NCI-H2081 (cell line): ENCODE measurements around the gene CPEB1.

Experiments
- DNase-seq, 2 experiments: peaks; one replicate each; lab custom pipeline; 2025; lab: John Stamatoyannopoulos, UW

CPEB1 gene

DNA sequence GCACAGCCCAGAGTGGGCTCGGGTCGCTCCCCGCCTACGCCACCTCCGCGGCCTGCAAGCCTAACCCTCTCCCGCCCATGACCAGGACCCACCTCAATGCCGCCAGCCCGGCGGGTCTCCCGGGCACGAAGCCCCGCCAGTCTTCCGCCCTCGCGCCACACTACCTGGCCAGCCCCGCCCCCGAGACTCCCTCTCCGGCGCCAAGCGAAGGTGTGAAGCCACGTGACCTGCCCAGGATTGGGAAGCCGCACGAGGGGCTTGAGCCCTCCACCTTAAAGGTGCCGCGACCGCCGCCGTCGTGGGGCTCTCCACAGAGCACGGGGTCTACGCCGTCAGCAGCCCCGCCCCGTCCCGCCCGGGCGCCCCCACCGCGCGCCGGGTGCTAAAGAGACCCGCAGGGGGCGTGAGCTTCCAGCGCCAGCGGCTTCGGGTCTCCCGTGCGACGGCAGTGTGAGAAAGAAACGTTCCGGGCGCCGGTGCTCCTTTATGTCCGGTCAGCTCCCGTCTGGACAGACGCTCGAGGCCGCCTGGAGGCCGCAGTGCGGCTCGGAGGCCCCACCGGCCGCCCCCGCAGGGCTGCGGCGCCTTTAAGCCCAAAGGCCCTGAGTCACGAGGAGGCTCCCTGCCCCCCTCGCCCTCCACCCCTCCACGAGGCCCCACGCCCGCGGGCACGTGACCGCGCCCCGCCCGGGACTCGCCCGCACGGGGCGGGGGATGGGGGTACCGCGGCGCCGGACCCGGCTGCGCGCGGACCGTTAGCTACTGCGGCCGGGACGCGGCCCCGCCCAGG lies at the start of gene CPEB1:
Gene CPEB1, minus strand, starts transcription at position 319 of the 790 bp plus-strand sequence. CDS start 18,904 bp downstream, outside the sequence.
- DNase-seq, result peak in 1 of 2 experiments; percentile 14

DNA sequence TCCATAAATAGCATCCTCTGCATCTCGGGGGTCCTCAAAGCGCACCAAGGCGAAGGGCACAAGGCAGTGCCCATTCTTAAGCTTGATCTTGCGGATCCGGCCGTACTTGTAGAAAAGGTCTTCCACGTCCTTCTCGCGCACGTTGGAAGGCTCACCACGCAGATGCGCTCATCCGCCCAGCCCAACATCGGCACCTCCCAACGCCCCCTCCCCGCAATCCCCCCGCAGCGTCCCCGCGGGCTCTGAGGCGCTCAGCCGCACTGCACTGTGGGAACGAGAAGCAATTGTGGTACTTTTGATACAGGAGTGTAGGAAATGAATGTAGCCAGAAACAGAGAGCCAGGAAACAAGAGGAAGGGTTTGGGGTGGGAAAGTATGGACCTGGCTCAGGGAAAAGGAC lies 45.0 kb upstream of the CPEB1 start:
- no peak for DNase-seq

DNA sequence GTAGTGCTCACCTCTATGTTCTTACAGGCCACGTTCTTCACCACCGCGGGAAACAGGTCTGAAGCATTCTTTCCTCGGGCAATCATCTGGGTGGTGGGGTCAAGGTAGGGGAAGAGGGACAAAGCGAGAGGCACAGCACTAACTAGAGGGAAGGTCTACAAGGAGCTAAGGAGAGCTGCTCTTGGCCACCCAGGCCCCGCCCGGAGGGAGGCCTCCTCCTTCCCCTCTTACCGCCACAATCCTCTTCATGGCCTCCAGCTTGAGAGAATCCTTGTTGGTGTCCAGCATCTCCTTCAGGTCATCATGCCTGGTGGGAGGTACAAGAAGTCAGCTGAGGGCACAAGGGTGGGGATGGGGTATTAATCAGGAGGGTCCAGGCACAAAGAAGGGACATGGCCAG lies 42.0 kb upstream of the CPEB1 start:
- DNase-seq, result no peak

DNA sequence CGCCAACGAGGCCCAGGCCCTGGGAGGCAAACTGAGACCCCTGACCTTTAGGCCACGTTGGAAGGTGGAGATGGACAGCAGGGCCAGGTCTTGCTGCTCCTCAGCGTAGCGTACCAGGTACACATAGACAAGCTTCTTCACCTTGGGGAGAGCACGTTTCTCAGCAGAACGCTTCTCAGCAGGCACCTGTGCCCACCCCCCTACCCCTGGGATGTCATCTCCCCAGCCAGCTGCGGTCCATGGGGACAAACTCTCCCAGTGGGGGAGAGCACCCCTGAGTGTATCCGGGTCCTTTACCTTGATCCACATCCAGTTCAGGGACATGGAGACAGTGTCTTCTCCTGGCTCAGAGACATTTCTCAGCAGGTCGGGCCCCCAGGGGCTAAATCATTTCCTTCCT lies 41.5 kb upstream of the CPEB1 start:
- DNase-seq, result no peak

DNA sequence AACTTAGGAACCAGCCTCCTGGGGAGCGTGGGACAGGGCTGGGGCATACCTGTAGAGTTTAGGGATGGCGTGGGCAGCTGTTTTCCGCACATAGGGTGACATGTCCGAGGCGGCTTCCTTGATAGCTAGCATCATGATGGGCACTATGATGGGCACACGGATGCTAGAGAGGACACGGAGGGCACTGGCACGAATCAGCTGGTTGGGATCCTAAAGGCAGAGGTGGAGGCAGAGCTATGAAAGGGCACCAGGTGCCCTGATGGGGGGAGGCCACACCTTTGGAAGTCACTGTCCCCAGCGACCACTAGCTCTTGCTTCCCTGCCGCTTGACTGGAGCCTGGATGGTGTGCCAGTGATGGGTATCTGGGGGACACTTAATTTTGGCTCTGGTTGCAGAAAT lies 34.2 kb upstream of the CPEB1 start:
- peak in 1 of 2 experiments; percentile 10 for DNase-seq

DNA sequence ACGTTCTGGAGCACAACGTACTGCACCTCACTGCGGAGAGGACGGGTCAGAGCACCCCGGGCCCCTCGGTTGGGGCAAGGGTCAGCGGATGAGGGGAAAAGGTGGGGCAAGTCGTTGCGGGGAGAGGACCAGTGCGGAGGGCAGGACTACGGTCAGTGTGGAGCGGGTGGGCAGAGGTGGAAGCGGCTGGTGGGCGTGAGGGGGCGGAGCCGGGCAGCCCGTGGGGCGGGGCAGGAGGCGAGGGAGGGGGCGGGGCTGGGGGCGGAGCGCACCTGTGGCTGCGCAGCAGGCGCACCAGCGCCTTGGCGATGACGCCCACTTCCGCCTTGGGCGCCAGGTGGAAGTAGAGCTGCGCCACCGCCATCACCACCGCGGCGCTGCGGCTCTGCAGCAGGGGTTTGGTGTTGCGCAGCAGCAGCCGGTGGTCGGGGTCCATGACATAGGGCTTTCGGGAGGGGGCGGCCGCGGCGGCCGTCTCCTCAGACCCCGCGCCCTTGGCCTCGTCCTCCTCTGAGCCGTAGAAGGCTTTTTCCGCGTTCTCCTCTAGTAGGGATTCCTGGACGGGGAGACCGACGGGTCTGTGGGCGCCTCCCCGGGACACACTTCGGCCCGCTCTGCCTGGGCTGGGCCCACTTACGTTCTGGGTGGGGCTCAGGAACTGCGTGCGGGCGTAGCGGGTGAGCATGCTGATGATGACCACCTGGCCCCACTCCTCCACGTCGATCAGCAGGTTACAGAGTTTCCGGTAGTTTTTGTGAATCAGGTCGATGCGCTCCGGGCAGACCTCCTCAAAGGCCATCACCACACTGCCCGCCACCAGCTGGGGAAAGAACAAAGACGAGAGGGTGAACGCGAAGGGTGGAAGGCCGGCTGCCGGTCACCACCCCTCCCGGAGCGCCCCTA lies 33.3 kb upstream of the CPEB1 start:
- peak; percentile 83 to 84 for DNase-seq

DNA sequence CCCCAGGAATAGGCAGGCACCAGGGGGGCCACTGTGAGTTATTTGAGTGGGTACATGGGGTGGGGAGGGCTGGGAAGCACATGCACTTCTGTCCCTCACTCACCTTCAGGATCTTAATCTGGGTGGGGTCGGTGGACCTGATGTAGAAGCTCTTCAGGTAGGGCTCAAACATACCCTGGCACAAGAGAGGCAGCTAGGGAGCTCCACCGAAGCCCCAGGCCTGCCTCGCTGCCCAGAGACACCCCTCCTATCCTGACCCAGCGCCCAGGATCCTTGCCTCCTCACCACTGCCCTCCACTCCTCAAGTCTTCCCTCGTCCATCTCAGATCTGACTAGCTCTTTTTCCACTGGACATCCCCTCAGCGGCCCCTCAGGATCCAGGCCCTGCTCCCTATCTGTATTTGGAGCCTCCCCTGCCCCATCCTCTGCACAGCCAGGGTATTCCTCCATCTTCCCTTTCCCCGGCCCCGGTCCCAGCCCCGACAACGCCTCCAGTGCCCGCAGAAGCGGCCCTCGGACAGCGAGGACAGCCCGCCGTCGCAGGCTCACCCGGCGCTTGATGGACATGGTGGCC lies 32.5 kb upstream of the CPEB1 start:
- DNase-seq, result no peak

DNA sequence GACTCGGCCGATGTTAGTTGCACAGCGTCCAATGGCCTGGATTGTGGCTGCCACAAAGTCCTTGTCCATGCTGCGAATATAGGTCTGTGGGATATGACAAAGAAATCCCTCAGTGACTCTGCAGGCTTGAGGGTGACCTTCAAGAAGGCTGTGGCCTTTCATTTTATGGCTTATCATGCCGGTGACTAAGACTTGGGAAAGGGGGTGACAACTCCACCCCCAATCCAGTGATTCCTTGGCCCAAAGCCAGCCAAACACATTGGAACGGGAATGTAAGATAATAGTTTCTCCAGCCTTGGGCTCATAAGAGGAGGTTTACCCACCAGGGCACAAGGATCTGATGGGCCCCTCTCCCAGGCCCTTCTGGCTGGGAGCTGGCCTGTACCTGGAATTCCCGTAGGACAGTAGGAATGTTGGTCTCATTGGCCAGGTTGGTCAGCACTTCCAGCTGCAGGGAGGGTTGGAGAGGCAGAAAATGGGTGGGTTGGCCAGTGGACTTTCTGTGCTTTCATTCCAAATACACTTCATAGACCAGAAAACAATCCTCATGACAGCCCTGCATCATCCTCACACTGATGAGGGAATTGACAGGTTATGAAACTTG lies 30.7 kb upstream of the CPEB1 start:
- no peak for DNase-seq

DNA sequence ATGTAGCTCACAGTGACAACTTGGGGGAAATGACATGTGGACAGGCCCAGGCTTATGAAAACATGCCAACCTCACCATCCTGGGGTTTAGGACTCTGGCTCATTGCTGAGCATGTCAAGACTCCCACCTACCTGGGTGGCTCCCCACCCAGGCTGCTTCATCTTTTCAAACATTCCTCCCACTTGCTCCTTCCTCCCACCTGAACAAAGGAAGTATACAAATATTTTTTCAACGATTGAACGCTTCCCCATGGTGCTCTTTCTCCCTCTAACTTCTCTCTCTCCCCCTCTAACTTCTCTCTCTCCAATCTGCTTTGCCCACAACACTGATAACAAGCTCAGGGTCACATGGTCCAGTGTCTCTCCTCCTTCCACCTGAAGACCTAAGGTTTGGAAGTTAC lies 27.7 kb upstream of the CPEB1 start:
- DNase-seq, result no peak

DNA sequence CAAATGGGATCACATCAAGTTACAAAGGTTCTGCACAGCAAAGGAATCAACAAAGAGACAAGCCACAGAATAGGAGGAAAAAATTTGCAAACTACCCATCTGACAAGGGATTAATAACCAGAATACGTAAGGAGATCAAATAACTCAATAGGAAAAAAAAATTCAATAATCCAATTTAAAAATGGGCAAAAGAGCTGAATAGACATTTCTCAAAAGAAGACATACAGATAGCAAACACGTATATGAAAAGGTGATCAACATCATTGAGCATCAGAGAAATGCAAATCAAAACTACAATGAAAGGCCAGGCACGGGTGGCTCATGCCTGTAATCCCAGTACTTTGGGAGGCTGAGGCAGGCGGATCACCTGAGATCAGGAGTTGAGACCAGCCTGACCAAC lies 23.5 kb upstream of the CPEB1 start:
- no peak for DNase-seq

DNA sequence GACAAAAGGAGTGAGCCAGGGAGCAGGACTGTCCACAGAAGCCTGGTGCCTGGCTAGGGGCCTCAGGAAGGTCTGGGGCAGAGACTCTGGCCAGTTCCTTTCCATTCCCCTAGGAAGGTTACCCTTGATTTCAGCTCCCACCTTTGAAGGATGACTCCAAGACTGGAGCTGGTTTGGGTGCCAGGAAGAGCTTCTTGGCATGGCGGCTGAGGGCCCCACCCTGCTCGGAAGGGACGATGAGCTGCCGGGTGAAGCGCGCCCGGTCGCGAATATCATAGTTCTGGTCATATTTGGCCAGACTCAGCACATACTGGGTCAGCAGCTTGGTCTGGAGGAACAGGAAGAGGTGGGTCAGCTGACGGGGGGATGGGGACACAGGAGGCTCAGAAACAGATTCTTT lies 19.4 kb upstream of the CPEB1 start:
- DNase-seq, result no peak

DNA sequence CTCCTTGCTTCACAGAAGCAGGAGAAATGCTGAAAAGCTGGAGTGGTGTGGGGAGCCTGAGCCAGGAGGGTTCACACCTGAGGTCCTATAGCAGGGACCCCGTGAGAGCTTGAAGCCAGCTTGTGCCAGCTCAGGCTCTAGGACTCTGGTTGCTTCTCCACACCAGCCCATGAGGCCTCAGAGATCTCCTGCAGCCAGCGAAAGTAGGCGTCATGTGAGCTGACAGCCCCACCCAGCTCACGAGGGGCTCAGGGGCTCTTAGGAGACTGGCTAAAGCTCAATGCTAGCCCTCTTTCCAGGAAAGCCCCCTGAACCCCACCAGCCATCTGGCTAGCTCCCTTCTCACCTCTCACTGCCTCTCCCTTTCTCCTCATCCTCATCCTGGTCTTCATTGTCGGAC lies 16.9 kb upstream of the CPEB1 start:
- DNase-seq, result no peak

DNA sequence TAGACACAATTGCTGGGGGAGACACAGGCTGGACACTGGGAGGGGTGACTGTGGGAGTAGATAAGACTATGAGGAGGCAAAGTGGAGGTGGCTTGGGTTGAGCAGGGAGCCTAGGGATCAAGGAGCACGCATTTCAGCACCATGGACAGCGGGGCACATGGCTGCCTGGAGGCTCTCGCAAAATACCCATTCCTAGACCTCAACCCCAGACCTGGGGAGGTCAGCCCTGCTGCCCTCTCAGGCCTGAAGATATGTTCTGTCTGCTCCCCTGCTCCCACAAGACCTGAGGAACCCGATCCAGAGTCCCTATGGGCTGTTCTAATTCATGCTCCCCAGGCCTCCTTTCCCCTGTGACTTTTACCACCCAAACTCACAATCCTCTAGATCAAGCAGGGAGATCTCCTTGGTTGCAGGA lies 16.0 kb upstream of the CPEB1 start:
- DNase-seq, result no peak

DNA sequence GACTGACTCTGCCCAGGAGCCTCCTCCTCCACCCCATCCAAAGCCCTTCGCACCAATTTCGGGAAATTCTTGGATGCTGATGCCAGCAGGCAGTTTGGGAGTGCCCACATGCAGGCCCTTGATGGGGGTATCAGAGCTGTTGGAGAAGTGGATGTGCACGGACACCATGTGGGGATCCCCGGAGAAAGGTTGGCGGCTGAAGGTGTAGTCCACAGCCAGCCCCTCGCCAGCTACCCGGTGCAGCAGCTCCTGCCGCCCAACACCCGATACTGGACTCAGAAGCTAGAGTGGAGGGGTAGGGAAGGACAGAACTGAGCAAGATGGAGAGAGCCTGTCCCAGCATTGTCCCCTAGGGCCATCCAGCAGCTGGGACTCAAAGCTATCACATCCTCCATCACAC lies 15.5 kb upstream of the CPEB1 start:
- DNase-seq, result no peak

DNA sequence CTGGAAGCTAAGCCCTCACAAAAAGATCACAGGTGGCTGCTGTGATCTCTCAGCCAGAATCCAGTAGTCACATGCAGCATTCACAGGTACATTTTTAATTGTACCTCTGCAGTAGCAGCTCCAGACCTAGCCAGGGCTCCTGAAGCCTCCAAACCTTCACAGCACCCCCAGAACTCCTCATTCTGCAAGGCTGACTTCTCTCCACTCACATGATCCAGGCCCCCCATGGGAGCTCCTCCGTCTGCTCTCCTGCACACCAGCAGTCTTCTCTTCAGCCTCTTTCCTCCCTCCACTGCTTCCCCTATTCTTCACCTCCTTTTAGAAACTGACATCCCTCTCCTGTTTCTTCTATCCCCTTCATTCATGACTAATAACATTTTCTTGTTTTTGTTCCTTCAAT lies 13.2 kb upstream of the CPEB1 start:
- no peak for DNase-seq

DNA sequence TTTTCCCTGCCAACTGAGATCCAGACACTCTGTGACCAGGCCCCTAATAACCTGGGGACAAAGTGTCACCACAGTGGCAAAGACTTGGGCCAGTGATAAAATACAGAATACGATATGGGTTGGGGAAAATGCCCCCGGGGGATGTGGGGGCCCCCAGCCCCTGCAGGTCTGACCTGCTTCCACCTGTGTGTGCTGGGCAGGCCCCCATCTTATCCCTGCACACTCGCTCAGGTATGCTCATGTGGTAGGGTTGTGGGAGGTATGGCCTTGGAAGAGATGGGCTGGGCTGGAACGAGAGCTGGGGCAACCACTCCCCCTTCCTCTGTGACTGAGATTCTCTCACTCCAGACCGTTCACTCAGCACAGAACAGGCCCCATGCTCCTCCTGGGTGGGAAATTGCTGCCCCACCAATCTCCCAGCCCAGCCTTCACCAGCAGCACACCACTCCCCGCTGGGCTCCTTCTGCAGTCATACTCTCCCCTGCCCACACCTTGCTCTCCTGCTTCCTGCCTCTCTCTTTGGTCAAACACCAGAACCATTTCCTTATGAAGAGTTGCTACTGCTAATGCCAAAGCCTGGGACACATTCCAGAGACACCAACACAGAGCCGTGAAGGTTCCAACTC lies 9.6 kb upstream of the CPEB1 start:
- no peak for DNase-seq

DNA sequence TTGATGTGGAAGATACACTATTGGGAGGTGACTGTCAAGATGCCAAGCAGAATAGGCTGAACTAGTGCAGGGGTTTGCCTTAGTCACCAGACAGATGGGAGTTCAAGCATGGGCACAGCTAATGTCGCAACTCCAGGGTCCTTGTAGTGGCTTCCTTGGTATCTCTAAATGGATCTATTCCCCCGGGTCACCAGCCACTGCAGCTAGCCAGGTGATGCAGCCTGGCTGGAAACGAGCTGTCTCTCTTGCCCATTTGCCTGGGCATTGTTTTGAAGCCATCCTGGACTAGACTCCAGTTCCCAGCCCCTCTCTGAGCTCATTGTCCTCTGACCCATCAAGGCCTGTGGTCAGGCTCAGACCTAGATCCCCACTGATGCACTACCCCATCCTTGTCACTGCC lies 8.4 kb upstream of the CPEB1 start:
- no peak for DNase-seq

DNA sequence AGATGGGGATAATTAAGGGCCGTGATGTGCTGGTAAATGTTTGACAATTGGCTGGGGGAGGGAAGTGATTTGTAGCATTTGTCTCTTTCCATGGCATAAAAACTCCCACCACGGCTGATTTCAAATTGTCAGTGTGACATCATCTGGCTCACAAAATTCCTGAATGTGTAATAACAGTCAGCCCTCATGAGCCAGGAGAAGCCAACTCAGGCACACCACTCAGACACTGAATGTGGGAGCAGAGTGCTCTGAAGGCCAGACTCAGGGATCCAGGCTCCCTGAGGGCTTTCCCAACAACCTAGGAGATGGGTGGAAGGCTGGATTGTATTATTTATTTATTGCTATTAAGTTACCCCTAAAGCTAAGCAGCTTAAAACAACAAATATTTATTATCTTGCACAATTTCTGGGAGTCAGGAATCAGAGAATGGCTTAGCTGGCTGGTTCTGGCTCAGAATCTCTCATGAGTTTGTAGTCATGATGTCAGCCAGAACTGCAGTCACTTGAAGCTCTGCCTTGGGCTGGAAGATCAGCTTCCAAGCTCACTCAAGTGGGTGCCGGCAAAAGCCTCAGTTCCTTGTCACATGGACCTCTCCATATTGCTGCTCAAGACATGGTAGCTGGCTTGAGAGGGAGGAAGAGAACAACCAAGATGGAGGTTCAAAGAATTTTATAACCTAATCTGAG lies 6.5 kb upstream of the CPEB1 start:
- DNase-seq, result no peak

DNA sequence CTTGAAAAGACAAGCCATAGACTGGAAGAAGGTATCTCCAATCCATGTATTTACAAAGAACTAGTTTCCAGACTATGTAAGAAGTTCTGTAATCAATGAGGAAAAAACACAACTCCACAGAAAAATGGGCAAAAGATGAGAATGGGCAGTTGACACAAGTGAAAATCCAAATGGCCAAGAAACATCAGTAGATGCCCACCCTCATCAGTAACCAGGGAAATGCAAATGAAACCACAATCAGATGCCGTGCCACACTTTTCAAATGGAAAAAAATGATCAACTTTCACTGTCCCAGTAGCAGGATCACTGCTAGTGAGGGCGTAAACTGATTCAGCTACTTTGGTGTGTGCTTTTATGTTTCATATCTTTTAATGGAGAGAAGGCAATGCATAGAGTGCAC lies 4.5 kb upstream of the CPEB1 start:
- DNase-seq, result no peak

DNA sequence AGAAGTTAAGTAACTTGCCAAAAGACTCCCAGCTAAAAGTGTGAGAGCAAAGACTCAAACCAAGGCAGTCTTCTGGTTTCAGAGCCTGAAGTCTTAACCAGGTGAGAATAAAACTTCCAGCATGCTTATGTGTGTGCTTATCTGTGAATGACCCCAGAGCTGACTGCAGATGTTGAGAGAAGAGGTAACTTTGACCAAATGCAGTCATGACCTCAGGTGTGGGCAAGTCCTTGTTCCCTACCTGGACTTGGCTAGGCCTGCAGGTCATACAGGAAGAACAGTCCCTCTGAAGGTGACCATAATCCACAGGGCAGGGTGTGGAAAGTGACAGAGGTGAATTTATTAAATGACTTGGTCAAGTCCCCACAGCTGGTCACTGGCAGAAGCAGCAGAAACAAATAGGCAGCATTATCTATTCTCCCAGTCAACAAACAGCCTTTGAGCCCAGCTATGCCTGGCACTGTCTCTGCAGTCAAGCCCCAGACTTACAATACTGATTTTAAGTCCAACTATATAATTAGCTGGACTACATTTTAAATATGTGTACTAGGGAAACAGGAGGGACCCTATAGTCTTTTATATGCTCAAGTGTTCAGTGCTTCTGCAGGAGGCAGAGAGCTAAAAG lies 3.0 kb upstream of the CPEB1 start:
- no peak for DNase-seq
